Measurements from ENCODE around the gene KRTAP1-5.

KRTAP1-5 gene

GRCh38 chr17:40993839-40994238, 33.2 kb downstream of the KRTAP1-5 start, which contains the start of gene KRTAP3-3:
KRTAP3-3 (minus strand) TSS chr17:40994164; CDS start chr17:40994097, 67 bp downstream.
- DNase-seq (ENCODE audit: extremely low read depth, low read depth): no peak
- H3K4me3 ChIP-seq (replicated peaks; ENCODE audit: low read depth, low read length): no peak within 1 kb of the TSS
- TF ChIP-seq, protein P1, sequence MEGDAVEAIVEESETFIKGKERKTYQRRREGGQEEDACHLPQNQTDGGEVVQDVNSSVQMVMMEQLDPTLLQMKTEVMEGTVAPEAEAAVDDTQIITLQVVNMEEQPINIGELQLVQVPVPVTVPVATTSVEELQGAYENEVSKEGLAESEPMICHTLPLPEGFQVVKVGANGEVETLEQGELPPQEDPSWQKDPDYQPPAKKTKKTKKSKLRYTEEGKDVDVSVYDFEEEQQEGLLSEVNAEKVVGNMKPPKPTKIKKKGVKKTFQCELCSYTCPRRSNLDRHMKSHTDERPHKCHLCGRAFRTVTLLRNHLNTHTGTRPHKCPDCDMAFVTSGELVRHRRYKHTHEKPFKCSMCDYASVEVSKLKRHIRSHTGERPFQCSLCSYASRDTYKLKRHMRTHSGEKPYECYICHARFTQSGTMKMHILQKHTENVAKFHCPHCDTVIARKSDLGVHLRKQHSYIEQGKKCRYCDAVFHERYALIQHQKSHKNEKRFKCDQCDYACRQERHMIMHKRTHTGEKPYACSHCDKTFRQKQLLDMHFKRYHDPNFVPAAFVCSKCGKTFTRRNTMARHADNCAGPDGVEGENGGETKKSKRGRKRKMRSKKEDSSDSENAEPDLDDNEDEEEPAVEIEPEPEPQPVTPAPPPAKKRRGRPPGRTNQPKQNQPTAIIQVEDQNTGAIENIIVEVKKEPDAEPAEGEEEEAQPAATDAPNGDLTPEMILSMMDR (IDR thresholded peaks at IDR 0.05; ENCODE audit: low read depth, low read length, missing control alignments): no peak

DNA sequence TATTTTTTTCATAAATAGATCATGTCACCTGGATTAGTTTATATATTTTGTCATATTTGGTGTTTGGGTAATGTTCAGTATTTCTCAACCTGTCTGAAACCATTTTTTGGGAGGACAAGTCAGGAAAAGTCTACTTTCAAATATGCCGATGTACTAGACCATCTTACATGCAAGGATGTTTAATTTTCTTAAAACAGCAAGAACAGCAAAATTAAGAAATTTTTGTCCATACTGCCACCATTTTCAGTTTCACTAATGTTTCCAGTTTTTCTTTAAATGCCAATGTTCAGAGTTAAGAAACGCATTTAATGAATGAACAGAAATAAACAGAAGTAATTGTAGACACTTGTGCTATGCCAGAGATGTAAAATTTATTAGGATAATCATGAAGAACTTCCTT, 33.9 kb downstream of the KRTAP1-5 start:
- H3K4me3 ChIP-seq (replicated peaks; ENCODE audit: low read depth, low read length): no peak overlapping the region
- TF ChIP-seq, protein P1 (IDR thresholded peaks at IDR 0.05; ENCODE audit: low read depth, low read length, missing control alignments): no peak
- DNase-seq (ENCODE audit: extremely low read depth, low read depth): no peak

DNA sequence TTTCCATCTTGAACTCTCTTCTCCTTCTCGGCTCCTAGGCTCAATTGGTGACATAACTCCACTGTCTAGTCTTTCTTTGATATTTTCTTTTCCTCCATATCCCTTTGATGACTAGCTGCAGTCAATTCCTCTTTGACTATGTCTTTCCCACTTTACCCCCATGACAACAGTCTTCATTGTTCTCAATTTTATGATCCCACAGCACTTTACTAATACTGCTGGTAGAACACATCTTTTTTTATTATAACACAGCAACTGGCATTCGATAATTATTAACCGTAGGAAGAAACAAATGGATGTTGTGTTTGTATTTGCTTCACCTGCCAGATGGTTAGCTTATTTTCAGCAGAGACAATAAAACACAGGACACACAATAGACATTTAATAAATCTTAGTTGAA, 34.3 kb downstream of the KRTAP1-5 start:
- H3K4me3 ChIP-seq (replicated peaks; ENCODE audit: low read depth, low read length): no peak overlapping the region
- DNase-seq (ENCODE audit: extremely low read depth, low read depth): no peak
- TF ChIP-seq, protein P1 (IDR thresholded peaks at IDR 0.05; ENCODE audit: low read depth, low read length, missing control alignments): no peak

- TF ChIP-seq, protein P1 (IDR thresholded peaks at IDR 0.05; ENCODE audit: low read depth, low read length, missing control alignments): no peak
- no peak for DNase-seq (ENCODE audit: extremely low read depth, low read depth)
- H3K4me3 ChIP-seq (replicated peaks; ENCODE audit: low read depth, low read length): no peak overlapping the region
These were observed 40.1 kb downstream of the KRTAP1-5 start for GRCh38 chr17:40986920-40987319.

DNA sequence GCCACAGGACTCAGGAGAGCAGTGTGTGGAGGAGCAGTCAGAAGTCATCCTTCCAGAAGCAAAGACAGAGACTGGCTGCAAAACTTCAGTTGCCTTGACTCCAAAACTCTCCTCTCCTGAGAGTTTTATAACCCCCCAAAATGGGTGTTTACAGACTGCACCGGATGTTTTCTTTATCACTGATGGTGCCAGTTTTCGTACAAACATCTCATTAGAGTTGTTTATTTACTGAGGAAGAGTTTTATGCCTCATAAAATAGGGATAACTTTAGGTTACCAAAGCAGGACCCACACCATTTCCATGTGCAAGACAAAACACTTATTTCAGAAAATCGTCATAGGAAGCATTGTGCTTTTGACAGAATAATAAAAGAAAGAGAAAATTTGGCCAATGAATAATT, 42.8 kb downstream of the KRTAP1-5 start, which contains the start of gene KRT40:
Gene KRT40, minus strand, starts transcription at position 101 of the 400 bp plus-strand sequence. Its CDS starts 53 bp downstream, at position 48.
- DNase-seq (ENCODE audit: extremely low read depth, low read depth): no peak
- TF ChIP-seq, protein P1 (IDR thresholded peaks at IDR 0.05; ENCODE audit: low read depth, low read length, missing control alignments): no peak
- no peak within 1 kb of the TSS for H3K4me3 ChIP-seq (replicated peaks; ENCODE audit: low read depth, low read length)

- TF ChIP-seq, protein P1 (IDR thresholded peaks at IDR 0.05; ENCODE audit: low read depth, low read length, missing control alignments): no peak
- no peak for DNase-seq (ENCODE audit: extremely low read depth, low read depth)
- no peak overlapping the region for H3K4me3 ChIP-seq (replicated peaks; ENCODE audit: low read depth, low read length)
These were observed 45.9 kb downstream of the KRTAP1-5 start for GRCh38 chr17:40981115-40981514.

DNA sequence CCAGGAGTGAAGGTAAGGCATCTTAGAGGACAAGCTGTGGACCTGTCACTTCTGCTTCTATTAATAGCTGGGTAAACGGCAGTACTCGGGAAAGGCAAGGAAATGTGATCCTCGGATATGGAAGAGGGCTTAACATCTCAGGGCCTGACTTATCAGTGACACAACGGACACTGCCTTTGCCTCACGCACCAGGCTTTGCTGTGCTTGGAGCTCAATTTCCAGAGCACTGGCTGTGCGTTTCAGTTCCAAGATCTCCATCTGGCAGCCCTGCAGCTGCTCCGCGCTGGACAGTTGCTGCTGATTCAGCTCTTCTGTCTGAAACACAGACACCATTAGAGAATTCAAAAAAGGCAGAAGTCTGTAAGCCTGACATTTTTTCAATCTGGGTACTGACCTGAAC, 46.4 kb downstream of the KRTAP1-5 start:
- no peak overlapping the region for H3K4me3 ChIP-seq (replicated peaks; ENCODE audit: low read depth, low read length)
- TF ChIP-seq, protein P1 (IDR thresholded peaks at IDR 0.05; ENCODE audit: low read depth, low read length, missing control alignments): no peak
- no peak for DNase-seq (ENCODE audit: extremely low read depth, low read depth)
